K562 (cell line): ENCODE results near the gene BLOC1S3. TPM values are rescaled to one million over a fixed set of nuclear protein-coding genes. Genes with fewer than 3 reads are reported as not detected.

Experiments
- ATAC-seq: fragments of 200-7000 bp; cut with Tn5 transposase; 3 replicates; pipeline ENCODE4 v1.9.1; 2020; ENCODE audit warnings: moderate library complexity
- BruUV-seq: library from RNA; stranded (reverse); fragments of 400-500 nt; replicated peaks from 2 replicates; lab custom pipeline; 2021; lab: Mats Ljungman, UMichigan
- CTCF ChIA-PET: fragments of 300-600 bp; formaldehyde crosslinking; extraction: SDS; loops from one replicate; lab custom pipeline; 2021; ENCODE audit warnings: low intra/inter-chr PET ratio; lab: Yijun Ruan, JAX
- POLR2A ChIA-PET: fragments of 300-600, 350-650 bp; sonication (Branson Sonifier 250); formaldehyde crosslinking; extraction: SDS; loops from one replicate; lab custom pipeline; 2021; ENCODE audit warnings: antibody characterized with exemption, inconsistent platforms; lab: Yijun Ruan, JAX
- DNase-seq, 4 experiments: peaks; one replicate each; pipeline versions ENCODE4 v3.0.0 to v3.0.0-alpha.2; 2011 to 2018; ENCODE audit warnings: low spot score in 3 of 4, mixed read lengths in 3 of 4; ENCODE audit errors: extremely low read depth in 1 of 4
- FAIRE-seq: peaks from 2 replicates; lab custom pipeline; 2011; peaks lifted over from hg19 to GRCh38; lab: Jason Lieb, UNC
- H2AFZ ChIP-seq: 2 replicates; pipeline ENCODE4 v1.6.0; 2011; ENCODE audit warnings: low read depth, low read length, control low read depth, inconsistent platforms
- H3K27ac ChIP-seq: fragments of 200-600 bp; 3 replicates; pipeline ENCODE4 v1.8.0; 2011; ENCODE audit warnings: low read depth, mild to moderate bottlenecking, control low read depth, inconsistent platforms, low read length, moderate library complexity, mixed read lengths; ENCODE audit errors: extremely low read depth
- H3K27me3 ChIP-seq, 2 experiments: fragments of 300-600 bp in 1 of 2; 2 replicates in 1 of 2; 3 replicates in 1 of 2; pipeline versions ENCODE4 v1.6.0 to v1.8.0; 2011; ENCODE audit warnings: inconsistent platforms in 2 of 2, low read length in 2 of 2, mild to moderate bottlenecking in 1 of 2, mixed read lengths in 1 of 2, moderate library complexity in 1 of 2; ENCODE audit not compliant: control insufficient read depth in 2 of 2, insufficient read depth in 2 of 2
- H3K36me3 ChIP-seq: fragments of 300-600 bp; 3 replicates; pipeline ENCODE4 v1.8.0; 2011; ENCODE audit warnings: mild to moderate bottlenecking, low read length, inconsistent platforms; ENCODE audit not compliant: control insufficient read depth, insufficient read depth
- H3K4me1 ChIP-seq, 2 experiments: fragments of 200-600 bp in 1 of 2; replicated peaks in 1 of 2; 2 replicates in 1 of 2; 3 replicates in 1 of 2; pipeline versions ENCODE4 v1.5.1 to v1.8.0; 2011; ENCODE audit warnings: inconsistent platforms in 2 of 2, low read length in 2 of 2, mild to moderate bottlenecking in 1 of 2, mixed read lengths in 1 of 2, moderate library complexity in 1 of 2; ENCODE audit not compliant: control insufficient read depth in 2 of 2, insufficient read depth in 2 of 2
- H3K4me2 ChIP-seq: 2 replicates; pipeline ENCODE4 v1.6.1; 2011; ENCODE audit warnings: low read length, control low read depth, inconsistent platforms, mixed read lengths; ENCODE audit not compliant: insufficient read depth
- H3K4me3 ChIP-seq: fragments of 200-600 bp; sonication (generic), shearing (Covaris generic); 2 replicates; pipeline ENCODE4 v1.5.1; 2016; ENCODE audit warnings: control low read depth, inconsistent platforms
- H3K79me2 ChIP-seq: fragments of 200-600 bp; 3 replicates; pipeline ENCODE4 v1.8.0; 2011; ENCODE audit warnings: low read length, inconsistent platforms; ENCODE audit not compliant: control insufficient read depth, insufficient read depth
- H3K9ac ChIP-seq, 2 experiments: 2 replicates each; pipeline versions ENCODE4 v1.6.0 to v1.6.1; 2011; ENCODE audit warnings: low read depth in 2 of 2, low read length in 2 of 2, control low read depth in 1 of 2, inconsistent platforms in 1 of 2, mild to moderate bottlenecking in 1 of 2, mixed read lengths in 1 of 2; ENCODE audit not compliant: insufficient read depth in 1 of 2
- H3K9me1 ChIP-seq: one replicate; pipeline ENCODE4 v1.6.0; 2011; ENCODE audit warnings: inconsistent platforms, mild to moderate bottlenecking, low read length, moderate library complexity; ENCODE audit not compliant: control insufficient read depth, insufficient read depth
- H3K9me3 ChIP-seq: replicated peaks from 2 replicates; pipeline ENCODE4 v1.5.1; 2011; ENCODE audit warnings: low read depth, low read length, inconsistent platforms; ENCODE audit not compliant: control insufficient read depth, insufficient read depth
- H4K20me1 ChIP-seq: replicated peaks from 2 replicates; pipeline ENCODE4 v1.6.1; 2011; ENCODE audit warnings: low read length, inconsistent platforms, mixed read lengths; ENCODE audit not compliant: control insufficient read depth, insufficient read depth
- CBX8 ChIP-seq: fragments of 200-600 bp; sonication (generic); IDR thresholded peaks from 2 replicates; pipeline ENCODE4 v1.6.1; 2012; ENCODE audit warnings: borderline replicate concordance, mixed run types, low read depth, mild to moderate bottlenecking, moderate library complexity, mixed read lengths, low read length, control low read depth, inconsistent platforms; ENCODE audit not compliant: poor library complexity, severe bottlenecking; ENCODE audit errors: extremely low read depth
- ELF4 ChIP-seq: fragments of 450-650 bp; formaldehyde crosslinking; IDR thresholded peaks from 2 replicates; pipeline ENCODE4 v1.4.0; 2022; ENCODE audit warnings: missing genetic modification characterization
- EP300 ChIP-seq: IDR thresholded peaks from 2 replicates; pipeline ENCODE4 v1.6.1; 2012; ENCODE audit warnings: low read length, improper control_type of control experiment
- HMGN3 ChIP-seq: IDR thresholded peaks from 2 replicates; pipeline ENCODE4 v1.6.1; 2011; ENCODE audit warnings: borderline replicate concordance, low read depth, mild to moderate bottlenecking, mixed read lengths, low read length; ENCODE audit not compliant: insufficient read length; ENCODE audit errors: extremely low read depth
- PHTF2 ChIP-seq: fragments of 250-450 bp; sonication (Bioruptor Pico); IDR thresholded peaks from 2 replicates; pipeline ENCODE4 v1.5.0; 2021; ENCODE audit warnings: mild to moderate bottlenecking
- RFX5 ChIP-seq: IDR thresholded peaks from 2 replicates; pipeline ENCODE4 v1.6.1; 2011; ENCODE audit warnings: low read depth, mild to moderate bottlenecking, improper control_type of control experiment, low read length
- SIN3B ChIP-seq: fragments of 450-650 bp; IDR thresholded peaks from 2 replicates; pipeline ENCODE4 v1.6.1; 2017; ENCODE audit warnings: low read depth, mild to moderate bottlenecking, moderate library complexity
- TARDBP ChIP-seq: fragments of 450-650 bp; IDR thresholded peaks from 2 replicates; pipeline ENCODE4 v1.6.1; 2016
- TBL1XR1 ChIP-seq, 2 experiments: IDR thresholded peaks; 2 replicates each; pipeline ENCODE4 v1.6.1; 2012; ENCODE audit warnings: improper control_type of control experiment in 2 of 2, low read length in 2 of 2, mild to moderate bottlenecking in 1 of 2
- ZBTB7A ChIP-seq: IDR thresholded peaks from 2 replicates; pipeline ENCODE4 v1.6.1; 2011; ENCODE audit warnings: low read depth, mild to moderate bottlenecking, low read length, moderate library complexity, borderline replicate concordance; ENCODE audit not compliant: control insufficient read depth
- ZNF212 ChIP-seq: fragments of 450-650 bp; formaldehyde crosslinking; IDR thresholded peaks from 2 replicates; pipeline ENCODE4 v1.4.0; 2020; ENCODE audit warnings: mild to moderate bottlenecking
- ZNF224 ChIP-seq: sonication (generic); formaldehyde crosslinking; IDR thresholded peaks from 2 replicates; pipeline ENCODE4 v1.8.0; 2022; ENCODE audit warnings: mild to moderate bottlenecking, missing genetic modification reagents
- WGBS: fragments of 100-300 bp; shearing (Covaris generic); methylation state at CpG from one replicate; pipeline ENCODE4 v1.1.6; 2016; ENCODE audit warnings: low coverage, mixed read lengths; ENCODE audit not compliant: insufficient coverage; ENCODE audit errors: missing lambda C conversion rate; 5-methylcytosine and 5-hydroxymethylcytosine counted together
- in situ Hi-C: fragments of 300-500 bp; cut with MboI; formaldehyde crosslinking; loops from 4 replicates; pipeline ENCODE4 v1.15.0; 2018; ENCODE audit warnings: inconsistent platforms, mixed read lengths
- intact Hi-C: fragments of 100-400 bp; cut with micrococcal nuclease; formaldehyde crosslinking; loops from 2 replicates; pipeline ENCODE4 v1.14.2; 2022
- polyA plus RNA-seq, 8 experiments: library from polyadenylated mRNA; depleted of rRNA in 4 of 8; stranded (reverse) in 5 of 8; unstranded in 3 of 8; fragments of >200 nt; fragmentation: Nextera tagmentation in 2 of 8; fragmentation: Illumina TruSeq in 1 of 8; extraction: Ambion mirVana in 2 of 8; extraction: Trizol in 1 of 8; gene quantifications; 2 replicates each; pipeline versions ENCODE4 v1.2.1 to v1.2.3, GENCODE V29; 2011 to 2014; ENCODE audit warnings: inconsistent platforms in 1 of 8, missing spikeins in 1 of 8
- total RNA-seq, 7 experiments: library from RNA; depleted of rRNA in 6 of 7; stranded (reverse); fragments of >200 nt in 6 of 7; fragmentation: Illumina TruSeq in 2 of 7; extraction: Trizol in 2 of 7; gene quantifications; 2 replicates each; pipeline versions ENCODE4 v1.2.1 to v1.2.3, GENCODE V29; 2011 to 2021; ENCODE audit warnings: low replicate concordance in 1 of 7
- TF ChIP-seq, protein P1 (sequence below): fragments of 450-650 bp; formaldehyde crosslinking; conservative IDR thresholded peaks from 2 replicates; pipeline ENCODE4 v1.4.0; 2022; ENCODE audit warnings: mild to moderate bottlenecking, missing genetic modification characterization

Gene BLOC1S3
- total and polyA plus RNA-seq, 9 of the 15 experiments (the other 6 are each of a cell fraction or from before 2014, with no cell fraction given), result 3.9 to 20.2 (median 10.4) TPM

DNA sequence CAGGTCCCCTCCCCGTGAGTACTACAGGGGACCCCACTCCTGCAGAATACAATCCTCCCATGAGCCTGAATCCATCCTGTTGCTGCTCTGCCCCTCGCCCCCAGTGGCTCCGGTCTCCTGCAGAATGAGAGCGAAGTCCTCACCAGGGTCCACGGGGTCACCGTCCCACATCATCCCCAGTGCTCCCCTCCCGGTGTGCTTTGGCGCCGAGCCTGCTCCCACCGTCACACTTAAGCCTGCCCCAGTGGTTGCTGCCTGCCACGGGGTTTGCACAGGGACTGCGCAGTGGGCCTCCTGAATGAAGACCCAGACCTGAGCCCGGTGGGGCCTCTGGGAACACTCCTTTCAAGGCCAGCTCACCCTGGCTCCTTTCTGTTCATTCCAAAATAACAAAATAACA, 48.3 kb upstream of the BLOC1S3 start:
- intact Hi-C loops, result no loop called here
- no peak overlapping the region for H2AFZ ChIP-seq
- 85% methylated on average over 13 of the region's 13 CpGs for WGBS
- peaks cover 7% of the 10 kb centered on the region for H3K9me1 ChIP-seq
- no peak overlapping the region for H3K9ac ChIP-seq
- H3K4me2 ChIP-seq, result no peak overlapping the region
- H3K27me3 ChIP-seq, result no peaks in the 10 kb centered on the region
- in situ Hi-C loops, result no loop called here
- H3K79me2 ChIP-seq, result peaks cover 39% of the 10 kb centered on the region
- FAIRE-seq (no peak), DNase-seq (no peak), ATAC-seq (no peak)
- no peak overlapping the region for H3K4me3 ChIP-seq
- CTCF ChIA-PET, result interaction anchor here (0.6 kb wide), 1 partner anchor 373 kb away, joined by 3 read pairs; no protein-coding TSS in a partner anchor
- peaks cover 10 to 28% of the 10 kb centered on the region in 2 experiments for H3K4me1 ChIP-seq
- peaks cover 18% of the 10 kb centered on the region; the same call in 1 of the 3 replicates for H3K36me3 ChIP-seq
- peaks cover 26% of the 10 kb centered on the region for H4K20me1 ChIP-seq
- H3K27ac ChIP-seq, result no peak overlapping the region
- no TSS peak for BruUV-seq
- no peaks in the 10 kb centered on the region for H3K9me3 ChIP-seq
- TF ChIP-seq TARDBP (no peak), ZNF224 (CRISPR knock-in tag) (no peak), EP300 (no peak), ZBTB7A (no peak), PHTF2 (CRISPR knock-in tag) (no peak), HMGN3 (no peak), RFX5 (no peak), SIN3B (no peak), ZNF212 (CRISPR knock-in tag) (no peak), ELF4 (CRISPR knock-in tag) (no peak), CBX8 (no peak), TBL1XR1 (IDR thresholded peaks at IDR 0.05; ENCODE audit: low read length in 2 of 2) (no peak)
- TF ChIP-seq, protein P1, sequence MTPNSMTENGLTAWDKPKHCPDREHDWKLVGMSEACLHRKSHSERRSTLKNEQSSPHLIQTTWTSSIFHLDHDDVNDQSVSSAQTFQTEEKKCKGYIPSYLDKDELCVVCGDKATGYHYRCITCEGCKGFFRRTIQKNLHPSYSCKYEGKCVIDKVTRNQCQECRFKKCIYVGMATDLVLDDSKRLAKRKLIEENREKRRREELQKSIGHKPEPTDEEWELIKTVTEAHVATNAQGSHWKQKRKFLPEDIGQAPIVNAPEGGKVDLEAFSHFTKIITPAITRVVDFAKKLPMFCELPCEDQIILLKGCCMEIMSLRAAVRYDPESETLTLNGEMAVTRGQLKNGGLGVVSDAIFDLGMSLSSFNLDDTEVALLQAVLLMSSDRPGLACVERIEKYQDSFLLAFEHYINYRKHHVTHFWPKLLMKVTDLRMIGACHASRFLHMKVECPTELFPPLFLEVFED (CRISPR knock-in tag), result no peak
- TF ChIP-seq, all 486 proteins: peak for 0
- POLR2A ChIA-PET, result no interaction called here
